Placental epithelial cell (primary cell): Measurements from ENCODE around the gene PDIA6. TPM values are rescaled to one million over a fixed set of nuclear protein-coding genes. Genes with fewer than 3 reads are reported as not detected.

Experiments
- small RNA-seq: library from RNA; depleted of rRNA; stranded (forward); fragments of <200 nt; gene quantifications from one replicate; pipeline ENCODE3, GENCODE V24; 2012
- total RNA-seq: library from RNA; depleted of rRNA; stranded (reverse); fragments of >200 nt; gene quantifications from 2 replicates; pipeline ENCODE4 v1.2.3, GENCODE V29; 2012

Gene PDIA6, protein sequence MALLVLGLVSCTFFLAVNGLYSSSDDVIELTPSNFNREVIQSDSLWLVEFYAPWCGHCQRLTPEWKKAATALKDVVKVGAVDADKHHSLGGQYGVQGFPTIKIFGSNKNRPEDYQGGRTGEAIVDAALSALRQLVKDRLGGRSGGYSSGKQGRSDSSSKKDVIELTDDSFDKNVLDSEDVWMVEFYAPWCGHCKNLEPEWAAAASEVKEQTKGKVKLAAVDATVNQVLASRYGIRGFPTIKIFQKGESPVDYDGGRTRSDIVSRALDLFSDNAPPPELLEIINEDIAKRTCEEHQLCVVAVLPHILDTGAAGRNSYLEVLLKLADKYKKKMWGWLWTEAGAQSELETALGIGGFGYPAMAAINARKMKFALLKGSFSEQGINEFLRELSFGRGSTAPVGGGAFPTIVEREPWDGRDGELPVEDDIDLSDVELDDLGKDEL
- 234 and 331 TPM in 2 replicates for total RNA-seq

DNA sequence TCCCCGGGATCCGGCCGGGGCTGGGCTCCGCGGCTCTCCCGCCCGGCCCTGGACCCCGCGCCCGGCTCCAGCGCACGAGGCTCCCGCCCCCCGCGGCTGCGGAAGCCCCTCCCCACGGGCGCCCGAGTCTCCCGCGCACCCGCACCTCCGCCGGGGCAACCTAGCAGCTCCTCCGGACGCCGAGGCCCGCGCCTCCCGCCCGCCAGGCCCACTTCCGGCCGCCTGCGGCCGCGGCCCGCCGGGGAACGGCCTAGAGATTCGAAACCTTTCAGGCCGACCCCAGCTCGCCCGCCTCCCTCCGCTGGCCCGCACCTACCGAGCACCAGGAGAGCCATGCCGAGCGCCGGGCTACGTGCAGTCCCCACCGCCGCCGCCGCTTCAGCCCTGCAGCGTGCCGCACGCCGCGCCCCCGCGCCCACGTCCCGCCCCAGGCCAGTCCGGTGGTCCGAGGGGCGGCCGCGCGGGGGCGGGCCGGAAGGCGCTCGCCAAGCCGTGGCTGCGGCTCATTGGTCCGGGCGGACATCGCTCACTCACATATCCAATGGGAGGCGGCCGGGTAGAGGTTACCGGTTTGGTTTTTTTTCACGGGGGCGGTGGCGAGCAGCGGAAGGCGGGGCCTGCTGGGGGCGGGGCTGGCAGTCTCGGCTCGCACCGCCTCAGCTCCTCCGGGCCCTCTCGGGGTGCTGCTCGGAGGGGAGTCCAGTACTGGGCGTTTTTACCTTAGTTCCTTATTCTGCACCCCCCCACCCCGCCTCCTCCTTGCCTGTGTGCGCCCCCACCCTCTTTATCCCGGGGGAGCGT, at the start of gene PDIA6:
Gene PDIA6, minus strand, starts transcription at position 424 of the 801 bp plus-strand sequence. Its CDS starts 89 bp downstream, at position 335.

Small RNAs within 50 kb of the gene (small RNA-seq; reads per million reads assigned to genes)
- gene RNU7-138P (not detected), gene RNU7-176P (not detected)

Other genes with a start within 250 kb of the PDIA6 start
- gene NOL10, start 122.8 kb downstream of the PDIA6 start, total RNA-seq: 33.8 and 39.0 TPM in 2 replicates
- under 0.01 TPM in 1 of 2 replicates, not detected in the other for gene ATP6V1C2, start 91.2 kb downstream of the PDIA6 start, total RNA-seq
- not detected in 2 replicates for gene KCNF1, start 99.1 kb upstream of the PDIA6 start, total RNA-seq